Body of pancreas (tissue), 4 donors: ENCODE results near the gene PNP. TPM values are rescaled to one million over a fixed set of nuclear protein-coding genes. Genes with fewer than 3 reads are reported as not detected.
"Not testable (repeated sequence)": the region's sequence is repeated elsewhere in the genome, so short reads cannot be mapped to it uniquely, and the experiment has no call there.

Source experiments
- ATAC-seq: fragments of 150-250 bp; one replicate; pipeline ENCODE4 v1.9.1; 2016
- DNase-seq, 4 donors: peaks; one replicate each; pipeline ENCODE4 v3.0.0-alpha.2; 2019
- H3K27ac ChIP-seq, 4 donors: fragments of 200-600 bp; sonication (generic); 1 replicate in 3 of 4; 2 replicates in 1 of 4; pipeline versions ENCODE4 v1.5.1 to v1.6.1; 2016 to 2019; ENCODE audit warnings: mild to moderate bottlenecking in 1 of 4, mixed read lengths in 1 of 4, moderate library complexity in 1 of 4
- H3K27me3 ChIP-seq, 2 donors: fragments of 200-600 bp; sonication (generic); one replicate each; pipeline ENCODE4 v1.6.0; 2016; ENCODE audit warnings: mild to moderate bottlenecking in 1 of 2
- H3K36me3 ChIP-seq, 2 donors: fragments of 200-600 bp; sonication (generic); replicated peaks in 1 of 2; 2 replicates each; pipeline ENCODE4 v1.5.1; 2016; ENCODE audit warnings: low read depth in 2 of 2; ENCODE audit not compliant: insufficient read depth in 1 of 2
- H3K4me1 ChIP-seq: fragments of 200-600 bp; sonication (generic); one replicate; pipeline ENCODE4 v1.6.0; 2016
- H3K4me3 ChIP-seq, 2 donors: fragments of 200-600 bp; sonication (generic); 1 replicate in 1 of 2; 2 replicates in 1 of 2; pipeline ENCODE4 v1.5.1; 2016 to 2019
- H3K9me3 ChIP-seq, 3 donors: fragments of 200-600 bp; sonication (generic); 1 replicate in 2 of 3; 2 replicates in 1 of 3; pipeline ENCODE4 v1.5.1; 2016
- CTCF ChIP-seq, 7 experiments: fragments of 450-650 bp in 4 of 7; fragments of 200-600 bp in 3 of 7; sonication (generic) in 3 of 7; IDR thresholded peaks; one replicate each; pipeline ENCODE4 v1.5.1; 2016 to 2019; ENCODE audit warnings: antibody characterized with exemption in 7 of 7
- POLR2A ChIP-seq, 3 donors: fragments of 450-650 bp; IDR thresholded peaks; one replicate each; pipeline ENCODE4 v1.6.1; 2016; ENCODE audit warnings: antibody characterized with exemption in 3 of 3, mild to moderate bottlenecking in 2 of 3
- WGBS, 2 donors: methylation state at CpG; one replicate each; pipeline ENCODE4 v1.1.5; 2017; 5-methylcytosine and 5-hydroxymethylcytosine counted together
- intact Hi-C: fragments of 100-400 bp; cut with DNase I; formaldehyde crosslinking; loops from one replicate; pipeline ENCODE4 v1.15.1; 2023
- total RNA-seq, 2 donors: library from RNA; depleted of rRNA; stranded (reverse); fragments of >200 nt; gene quantifications; one replicate each; pipeline ENCODE4 v1.1.0, GENCODE V29; 2016

The PNP gene
- total RNA-seq, 2 donors from 2014 or later, result 20.4 to 24.9 TPM

GRCh38 chr14:20499108-20499507 is 29.9 kb downstream of the PNP start:
- WGBS, 2 donors, result 71 to 84% methylated on average over 4 of the region's 4 CpGs
- H3K36me3 ChIP-seq, result no peaks in the 10 kb centered on the region
- H3K27ac ChIP-seq, result no peak overlapping the region
- H3K9me3 ChIP-seq, result no peaks in the 10 kb centered on the region
- no peaks in the 10 kb centered on the region for H3K27me3 ChIP-seq
- ATAC-seq (no peak), DNase-seq (no peak)
- intact Hi-C loops, result no loop called here
- TF ChIP-seq POLR2A (IDR thresholded peaks at IDR 0.05) (no peak), CTCF (IDR thresholded peaks at IDR 0.05) (no peak)
- no peak overlapping the region for H3K4me3 ChIP-seq
- H3K4me1 ChIP-seq, result no peaks in the 10 kb centered on the region

- no peak overlapping the region for H3K27ac ChIP-seq
- 87 to 88% methylated on average over 5 of the region's 5 CpGs for WGBS, 2 donors
- H3K4me3 ChIP-seq, result no peak overlapping the region
- H3K27me3 ChIP-seq, result no peaks in the 10 kb centered on the region
- TF ChIP-seq CTCF (IDR thresholded peaks at IDR 0.05) (no peak), POLR2A (IDR thresholded peaks at IDR 0.05) (no peak)
- no peaks in the 10 kb centered on the region for H3K36me3 ChIP-seq
- intact Hi-C loops, result no loop called here
- H3K4me1 ChIP-seq, result no peaks in the 10 kb centered on the region
- H3K9me3 ChIP-seq, result no peaks in the 10 kb centered on the region
- ATAC-seq, result no peak
- no peak for DNase-seq
These were observed 30.7 kb downstream of the PNP start for GRCh38 chr14:20499881-20500280.

- H3K4me3 ChIP-seq, result no peak overlapping the region
- no peaks in the 10 kb centered on the region for H3K9me3 ChIP-seq
- intact Hi-C loops, result no loop called here
- H3K27me3 ChIP-seq, result no peaks in the 10 kb centered on the region
- ATAC-seq, result no peak
- TF ChIP-seq POLR2A (IDR thresholded peaks at IDR 0.05), result no peak
- TF ChIP-seq CTCF (IDR thresholded peaks at IDR 0.05), result no peak
- WGBS, 2 donors, result 97 to 100% methylated on average over 2 of the region's 2 CpGs
- no peak for DNase-seq
- H3K27ac ChIP-seq, result no peak overlapping the region
- H3K4me1 ChIP-seq, result no peaks in the 10 kb centered on the region
- no peaks in the 10 kb centered on the region for H3K36me3 ChIP-seq
These were observed 32.1 kb downstream of the PNP start for GRCh38 chr14:20501346-20501745.

- no peaks in the 10 kb centered on the region for H3K4me1 ChIP-seq
- no peaks in the 10 kb centered on the region for H3K9me3 ChIP-seq
- H3K4me3 ChIP-seq, result no peak overlapping the region
- no peaks in the 10 kb centered on the region for H3K36me3 ChIP-seq
- ATAC-seq (no peak), DNase-seq (no peak)
- 26 to 45% methylated on average over 6 of the region's 6 CpGs for WGBS, 2 donors
- TF ChIP-seq CTCF (IDR thresholded peaks at IDR 0.05), result no peak
- TF ChIP-seq POLR2A (IDR thresholded peaks at IDR 0.05), result no peak
- no peaks in the 10 kb centered on the region for H3K27me3 ChIP-seq
- intact Hi-C loops, result no loop called here
- H3K27ac ChIP-seq, result no peak overlapping the region
These were observed 34.7 kb downstream of the PNP start for GRCh38 chr14:20503898-20504297.

DNA sequence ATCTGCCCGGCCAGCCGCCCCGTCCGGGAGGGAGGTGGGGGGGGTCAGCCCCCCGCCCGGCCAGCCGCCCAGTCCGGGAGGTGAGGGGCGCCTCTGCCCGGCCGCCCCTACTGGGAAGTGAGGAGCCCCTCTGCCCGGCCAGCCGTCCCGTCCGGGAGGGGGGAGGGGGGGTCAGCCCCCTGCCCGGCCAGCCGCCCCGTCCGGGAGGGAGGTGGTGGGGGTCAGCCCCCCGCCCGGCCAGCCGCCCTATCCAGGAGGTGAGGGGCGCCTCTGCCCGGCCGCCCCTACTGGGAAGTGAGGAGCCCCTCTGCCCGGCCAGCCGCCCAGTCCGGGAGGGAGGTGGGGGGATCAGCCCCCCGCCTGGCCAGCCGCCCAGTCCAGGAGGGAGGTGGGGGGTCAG is 37.1 kb downstream of the PNP start:
- 100% methylated on average over 1 of the region's 30 CpGs; no CpG with 5 or more reads in 1 of the 2 donors for whole genome bisulfite sequencing, 2 donors

GRCh38 chr14:20506752-20507151 is 37.5 kb downstream of the PNP start:
- intact Hi-C loops, H3K27me3 ChIP-seq, H3K9me3 ChIP-seq, H3K27ac ChIP-seq, H3K4me3 ChIP-seq, DNase-seq, H3K36me3 ChIP-seq, ATAC-seq, H3K4me1 ChIP-seq: not testable (repeated sequence)
- no CpG with 5 or more reads among the region's 30 CpGs for WGBS, 2 donors

More for the DNA sequence above, 37.1 kb downstream of the PNP start:
- intact Hi-C loops, ATAC-seq, H3K27ac ChIP-seq, DNase-seq, H3K9me3 ChIP-seq, H3K4me1 ChIP-seq, H3K36me3 ChIP-seq, H3K27me3 ChIP-seq, H3K4me3 ChIP-seq: not testable (repeated sequence)

GRCh38 chr14:20507537-20507936 is 38.3 kb downstream of the PNP start:
- WGBS, 2 donors, result 70 to 87% methylated on average over 3 of the region's 3 CpGs
- H3K27me3 ChIP-seq, ATAC-seq, H3K36me3 ChIP-seq, H3K4me1 ChIP-seq, H3K27ac ChIP-seq, DNase-seq, intact Hi-C loops, H3K4me3 ChIP-seq, H3K9me3 ChIP-seq: not testable (repeated sequence)
